ENCODE measurements around the gene SH3PXD2B. TPM values are rescaled to one million over a fixed set of nuclear protein-coding genes. Genes with fewer than 3 reads are reported as not detected.

The SH3PXD2B gene
- total RNA-seq, 2 donors from 2014 or later: 12.2 to 13.2 TPM

DNA sequence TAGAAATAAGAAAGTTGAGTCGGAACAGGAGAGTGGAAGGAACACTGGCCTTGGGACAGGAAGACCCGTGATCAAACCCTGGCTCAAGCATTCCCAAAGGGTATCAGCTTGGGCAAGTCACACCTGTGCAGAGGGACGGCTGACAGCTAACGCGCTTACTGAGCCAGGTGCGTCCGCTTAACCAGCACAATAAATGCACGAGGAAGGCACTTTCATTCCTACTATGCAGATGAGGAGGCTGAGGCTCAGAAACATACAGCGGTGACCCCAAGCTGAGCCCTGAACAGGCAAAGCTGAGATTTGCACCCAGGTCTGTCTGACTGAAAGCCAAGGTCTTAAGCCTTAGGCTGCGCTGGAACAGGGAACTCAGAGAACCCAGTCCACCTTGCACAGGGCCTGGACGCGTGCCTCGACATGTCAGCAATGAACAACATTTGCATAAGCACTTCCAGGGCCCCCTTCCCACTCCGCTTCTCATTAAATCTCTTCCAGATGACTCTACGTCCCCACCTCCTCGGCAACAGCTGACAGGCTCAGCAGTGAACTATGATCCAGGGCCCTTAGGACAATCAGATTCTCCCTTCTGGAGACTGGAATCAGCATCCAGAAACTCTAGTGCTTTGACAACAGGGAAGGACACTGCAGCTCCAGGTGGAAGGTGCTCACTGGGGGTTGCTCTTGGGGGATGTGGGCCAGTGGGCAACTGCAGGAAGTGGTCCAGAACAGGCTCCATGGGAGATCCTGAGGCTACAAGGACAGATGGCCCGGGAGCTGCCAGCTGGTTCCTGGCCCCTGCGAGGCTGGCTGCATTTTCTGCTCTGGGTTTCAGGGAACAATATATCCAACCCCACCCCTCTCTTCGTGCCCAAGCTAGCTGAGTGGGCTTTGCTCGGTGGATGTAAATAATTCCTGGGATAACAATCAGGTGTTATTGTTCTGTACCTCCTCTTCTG, 35.2 kb downstream of the SH3PXD2B start:
- TF ChIP-seq, protein P1, sequence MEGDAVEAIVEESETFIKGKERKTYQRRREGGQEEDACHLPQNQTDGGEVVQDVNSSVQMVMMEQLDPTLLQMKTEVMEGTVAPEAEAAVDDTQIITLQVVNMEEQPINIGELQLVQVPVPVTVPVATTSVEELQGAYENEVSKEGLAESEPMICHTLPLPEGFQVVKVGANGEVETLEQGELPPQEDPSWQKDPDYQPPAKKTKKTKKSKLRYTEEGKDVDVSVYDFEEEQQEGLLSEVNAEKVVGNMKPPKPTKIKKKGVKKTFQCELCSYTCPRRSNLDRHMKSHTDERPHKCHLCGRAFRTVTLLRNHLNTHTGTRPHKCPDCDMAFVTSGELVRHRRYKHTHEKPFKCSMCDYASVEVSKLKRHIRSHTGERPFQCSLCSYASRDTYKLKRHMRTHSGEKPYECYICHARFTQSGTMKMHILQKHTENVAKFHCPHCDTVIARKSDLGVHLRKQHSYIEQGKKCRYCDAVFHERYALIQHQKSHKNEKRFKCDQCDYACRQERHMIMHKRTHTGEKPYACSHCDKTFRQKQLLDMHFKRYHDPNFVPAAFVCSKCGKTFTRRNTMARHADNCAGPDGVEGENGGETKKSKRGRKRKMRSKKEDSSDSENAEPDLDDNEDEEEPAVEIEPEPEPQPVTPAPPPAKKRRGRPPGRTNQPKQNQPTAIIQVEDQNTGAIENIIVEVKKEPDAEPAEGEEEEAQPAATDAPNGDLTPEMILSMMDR (IDR thresholded peaks at IDR 0.05): no peak
- Histone ChIP-seq H3K27ac (peak overlapping the region; percentile 61), H3K4me3 (no peak overlapping the region), H3K36me3 (no peaks in the 10 kb centered on the region), H3K27me3 (no peaks in the 10 kb centered on the region), H3K9me3 (no peaks in the 10 kb centered on the region), H3K4me1 (no peaks in the 10 kb centered on the region), H3K9ac (ENCODE audit: low read depth in 2 of 2, low read length in 2 of 2) (peak overlapping the region in 1 of 2 donors; percentile 59)
- no peak for DNase-seq
- intact Hi-C loops (cut with DNase I): no loop called here

DNA sequence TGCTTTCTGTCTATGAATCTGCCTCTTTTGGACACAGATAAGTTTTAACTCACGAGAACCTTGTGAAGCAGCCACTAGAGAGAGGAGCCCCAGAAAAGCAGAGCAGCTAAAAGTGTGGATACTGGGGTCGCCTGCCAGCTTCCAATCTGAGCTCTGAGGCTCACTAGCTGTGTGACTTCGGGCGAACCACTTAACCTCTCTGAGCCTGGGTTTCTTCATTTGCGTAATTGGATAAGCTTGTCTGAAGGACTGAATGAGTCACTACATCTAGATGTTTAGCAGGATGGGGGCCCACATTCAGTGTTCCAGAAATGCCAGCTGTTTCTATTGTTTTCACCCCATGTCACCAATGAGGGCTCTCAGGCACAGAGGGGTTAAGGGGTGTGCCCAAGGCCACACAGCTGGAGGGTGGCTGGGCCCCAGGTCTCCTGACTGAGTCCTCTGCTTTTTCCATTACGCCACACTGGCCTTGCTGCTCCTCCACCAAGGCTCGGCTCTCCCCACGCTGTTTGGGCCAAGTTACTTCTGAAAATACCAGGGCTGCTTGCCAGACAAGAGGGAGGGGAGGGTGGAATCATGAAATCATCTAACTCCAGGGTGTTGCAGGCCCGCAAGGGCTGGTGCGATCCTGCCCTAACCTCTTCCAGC, 36.2 kb downstream of the SH3PXD2B start:
- H3K4me3 ChIP-seq: no peak overlapping the region
- TF ChIP-seq, protein P1 (IDR thresholded peaks at IDR 0.05): no peak
- DNase-seq: peak; percentile 76
- H3K9me3 ChIP-seq: no peaks in the 10 kb centered on the region
- peak overlapping the region in 1 of 2 donors; percentile 59 for H3K9ac ChIP-seq (ENCODE audit: low read depth in 2 of 2, low read length in 2 of 2)
- intact Hi-C loops (cut with DNase I): no loop called here
- no peaks in the 10 kb centered on the region for H3K36me3 ChIP-seq
- H3K4me1 ChIP-seq: no peaks in the 10 kb centered on the region
- peak overlapping the region; percentile 61 for H3K27ac ChIP-seq
- H3K27me3 ChIP-seq: no peaks in the 10 kb centered on the region

DNA sequence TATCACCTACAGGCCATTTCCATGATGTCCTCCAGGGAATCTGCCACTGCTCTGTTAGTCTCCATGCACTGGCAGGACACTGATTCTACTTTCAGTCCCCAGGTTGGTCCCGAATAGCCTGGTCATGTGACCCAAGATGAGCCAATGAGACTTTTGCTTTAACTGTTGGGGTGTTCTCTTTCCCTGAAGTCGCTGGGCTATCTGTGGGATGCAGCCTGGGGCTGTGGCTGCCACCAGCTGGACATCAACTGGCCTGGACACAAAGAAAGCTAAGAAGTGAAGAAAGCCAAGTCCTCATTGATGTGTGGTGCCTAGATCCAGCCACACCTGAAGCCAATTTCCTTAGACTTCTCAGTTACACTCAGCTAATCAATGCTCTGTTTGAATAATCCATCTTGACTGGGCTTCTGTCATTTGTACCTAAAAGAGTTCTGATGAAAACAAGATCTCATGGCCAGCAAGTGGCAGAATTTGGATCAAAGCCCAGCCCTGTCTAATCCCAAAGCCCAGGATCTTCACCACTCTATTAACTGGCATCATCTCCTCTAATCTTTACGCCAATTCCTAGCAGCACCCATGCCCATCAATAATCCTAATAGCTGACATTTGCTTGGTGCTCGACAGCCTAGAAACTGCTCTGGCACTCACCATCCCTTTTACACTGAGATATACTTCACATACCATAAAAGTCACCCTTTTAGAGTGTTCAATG, 37.0 kb downstream of the SH3PXD2B start:
- TF ChIP-seq, protein P1 (IDR thresholded peaks at IDR 0.05): no peak
- no peaks in the 10 kb centered on the region for H3K9me3 ChIP-seq
- H3K36me3 ChIP-seq: no peaks in the 10 kb centered on the region
- H3K9ac ChIP-seq (ENCODE audit: low read depth in 2 of 2, low read length in 2 of 2): no peak overlapping the region
- no peak for DNase-seq
- intact Hi-C loops (cut with DNase I): no loop called here
- H3K27ac ChIP-seq: peak overlapping the region; percentile 44
- no peaks in the 10 kb centered on the region for H3K4me1 ChIP-seq
- no peaks in the 10 kb centered on the region for H3K27me3 ChIP-seq
- no peak overlapping the region for H3K4me3 ChIP-seq

DNA sequence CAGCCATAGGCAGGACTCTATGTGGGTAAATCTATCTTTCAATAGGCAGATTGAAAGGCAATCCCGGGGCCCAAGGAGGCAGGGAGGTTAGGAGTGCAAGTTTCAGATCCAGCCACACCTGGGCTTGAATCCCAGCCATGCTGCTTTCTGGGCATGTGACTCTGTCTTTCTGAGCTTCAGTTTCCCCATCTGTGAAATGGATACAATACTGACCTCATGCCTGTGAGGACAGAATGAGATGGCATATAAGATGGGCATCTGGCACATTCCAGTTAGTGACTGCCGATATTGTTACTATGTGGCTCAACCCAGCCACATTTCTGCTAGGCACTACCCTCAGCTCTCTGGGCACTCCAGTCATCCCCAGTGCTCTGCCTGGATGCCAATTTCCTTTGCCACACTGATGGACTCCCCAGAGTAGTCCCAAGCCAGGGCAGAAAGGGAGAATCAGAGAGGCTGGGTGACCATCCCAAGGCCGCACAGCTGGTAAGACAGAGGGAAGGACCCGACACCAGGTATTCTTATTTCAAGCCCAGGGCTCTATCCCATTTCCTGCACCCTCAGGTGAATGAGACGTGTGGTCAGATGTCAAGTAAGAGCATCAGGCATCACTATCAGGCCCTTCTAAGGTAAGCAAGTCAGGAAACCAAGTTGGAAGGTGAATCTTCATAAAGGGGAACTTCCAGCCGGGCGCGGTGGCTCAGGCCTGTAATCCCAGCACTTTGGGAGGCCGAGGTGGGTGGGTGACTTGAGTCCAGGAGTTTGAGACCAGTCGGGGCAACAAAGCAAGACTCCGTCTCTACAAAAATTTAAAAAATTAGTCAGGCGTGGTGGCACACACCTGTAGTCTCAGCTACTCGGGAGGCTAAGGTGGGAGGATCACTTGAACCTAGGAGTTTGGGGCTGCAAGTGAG, 38.7 kb downstream of the SH3PXD2B start:
- TF ChIP-seq, protein P1 (IDR thresholded peaks at IDR 0.05): no peak
- no peak for DNase-seq
- Histone ChIP-seq H3K4me1 (no peaks in the 10 kb centered on the region), H3K9me3 (no peaks in the 10 kb centered on the region), H3K4me3 (no peak overlapping the region), H3K36me3 (no peaks in the 10 kb centered on the region), H3K9ac (ENCODE audit: low read depth in 2 of 2, low read length in 2 of 2) (no peak overlapping the region), H3K27ac (no peak overlapping the region), H3K27me3 (no peaks in the 10 kb centered on the region)
- intact Hi-C loops (cut with DNase I): no loop called here
